T47D (cell line): ENCODE data around the gene NTM.
A peak's percentile ranks its signal among the peaks of the same experiment; 100 is the strongest.

Experiments used
- DNase-seq, 2 experiments: peaks; one replicate each; pipeline versions ENCODE4 v3.0.0 to v3.0.0-alpha.2; 2011 to 2012; ENCODE audit warnings: low read depth in 1 of 2, low spot score in 1 of 2
- JUND ChIP-seq: IDR thresholded peaks from 2 replicates; pipeline ENCODE4 v1.6.1; 2012; ENCODE audit warnings: low read depth
- in situ Hi-C: cut with HindIII; loops from 2 replicates; pipeline ENCODE4 v1.10.0; 2016; ENCODE audit warnings: low sequenced_read_pairs, low pct_unique_long_range_greater_than_20kb

NTM gene

GRCh38 chr11:132028380-132029240 lies 658.2 kb downstream of the NTM start:
- TF ChIP-seq JUND, result no peak
- peak; percentile 48 to 70 for DNase-seq
- in situ Hi-C loops, result no loop called here

- TF ChIP-seq JUND, result no peak
- no peak for DNase-seq
- in situ Hi-C loops, result no loop called here
Measured at GRCh38 chr11:132030896-132031295, 660.5 kb downstream of the NTM start.

DNA sequence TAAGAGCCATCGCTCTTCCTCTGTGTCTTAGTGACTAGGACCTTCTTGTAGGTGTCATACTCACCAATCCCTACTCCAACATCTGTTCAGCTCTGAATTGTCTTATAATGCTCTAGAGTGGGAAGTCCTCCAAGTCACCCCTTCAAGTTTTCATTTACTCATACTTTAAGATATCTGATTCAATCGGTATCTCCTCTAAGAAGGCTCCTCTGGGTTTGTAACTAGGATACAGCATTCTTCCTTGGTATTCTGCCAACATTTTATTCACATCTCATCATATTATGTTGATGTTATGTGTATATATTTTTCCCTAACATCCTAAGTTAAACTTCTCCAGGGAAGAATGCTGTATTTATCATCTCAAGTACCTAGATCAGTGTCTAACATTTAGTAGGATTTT lies 662.1 kb downstream of the NTM start:
- no peak for TF ChIP-seq JUND
- DNase-seq, result no peak
- in situ Hi-C loops, result no loop called here

GRCh38 chr11:132033051-132033450 lies 662.6 kb downstream of the NTM start:
- in situ Hi-C loops, result no loop called here
- no peak for TF ChIP-seq JUND
- DNase-seq, result no peak

DNA sequence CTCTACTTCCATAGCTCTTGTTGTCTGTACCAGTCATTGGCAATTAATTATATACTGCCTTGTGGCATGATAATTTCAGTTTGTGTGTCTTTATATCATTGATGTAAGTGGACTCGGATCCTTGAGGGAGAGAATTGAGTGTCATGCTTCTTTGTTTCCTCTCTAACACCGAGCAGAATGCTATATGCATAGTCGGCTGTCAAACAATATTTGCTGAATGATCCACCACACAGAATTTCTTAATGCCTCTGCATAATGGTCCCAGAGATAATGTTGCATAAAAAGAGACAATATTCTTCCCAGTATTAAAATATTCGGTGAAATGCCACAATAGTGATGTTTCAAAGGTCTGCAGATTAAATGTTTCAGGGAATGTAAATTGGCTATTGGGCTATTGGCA lies 664.8 kb downstream of the NTM start:
- TF ChIP-seq JUND, result no peak
- no peak for DNase-seq
- in situ Hi-C loops, result no loop called here

- in situ Hi-C loops, result no loop called here
- no peak for TF ChIP-seq JUND
- DNase-seq, result no peak
Measured at GRCh38 chr11:132035766-132036165, 665.4 kb downstream of the NTM start.

GRCh38 chr11:132036220-132036619 lies 665.8 kb downstream of the NTM start:
- TF ChIP-seq JUND, result no peak
- no peak for DNase-seq
- in situ Hi-C loops, result no loop called here

GRCh38 chr11:132036746-132037466 lies 666.5 kb downstream of the NTM start:
- DNase-seq, result no peak
- TF ChIP-seq JUND, result no peak
- in situ Hi-C loops, result no loop called here

DNA sequence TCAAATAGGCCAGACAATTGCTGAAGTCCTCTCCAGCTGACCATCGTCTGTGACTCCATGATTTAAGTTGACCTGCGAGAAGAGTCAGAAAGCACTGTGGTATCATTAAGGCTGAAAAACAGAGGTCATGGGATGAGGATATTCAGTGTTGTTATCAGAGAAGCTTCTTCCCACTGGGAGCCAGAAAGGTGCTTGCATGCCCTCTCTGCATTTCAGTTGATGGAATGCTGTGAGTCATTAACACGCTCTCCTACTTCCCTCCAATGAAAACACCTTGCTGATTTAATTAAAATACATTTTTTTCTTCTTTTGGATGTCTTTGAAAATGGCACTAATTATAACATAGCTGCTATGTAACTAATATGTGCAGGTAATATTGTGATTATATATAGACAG lies 667.0 kb downstream of the NTM start:
- in situ Hi-C loops, result no loop called here
- no peak for TF ChIP-seq JUND
- no peak for DNase-seq

DNA sequence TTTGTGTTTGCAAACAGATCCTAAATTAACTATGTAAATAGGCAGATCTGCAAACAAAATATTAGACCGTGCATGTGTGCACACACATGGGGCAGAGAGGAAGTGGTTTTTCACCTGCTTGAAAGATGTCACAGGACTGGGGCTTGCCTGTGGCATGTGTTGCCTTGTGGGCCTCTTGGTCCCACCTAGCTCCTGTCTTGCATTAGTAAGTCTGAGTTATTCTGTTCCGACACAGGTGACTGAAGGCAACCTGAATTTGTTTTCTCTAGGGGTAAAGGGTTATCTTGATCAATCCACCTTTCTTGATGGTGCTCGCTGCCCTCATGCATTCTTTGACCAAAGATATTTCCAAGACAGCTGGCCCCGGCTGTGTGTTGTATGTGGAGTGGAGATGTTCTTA lies 667.5 kb downstream of the NTM start:
- in situ Hi-C loops, result no loop called here
- DNase-seq, result no peak
- no peak for TF ChIP-seq JUND

GRCh38 chr11:132039521-132039920 lies 669.1 kb downstream of the NTM start:
- no peak for DNase-seq
- TF ChIP-seq JUND, result no peak
- in situ Hi-C loops, result no loop called here

GRCh38 chr11:132042296-132042695 lies 671.9 kb downstream of the NTM start:
- no peak for DNase-seq
- in situ Hi-C loops, result no loop called here
- no peak for TF ChIP-seq JUND

- in situ Hi-C loops, result no loop called here
- no peak for TF ChIP-seq JUND
- no peak for DNase-seq
Measured at GRCh38 chr11:132043714-132044113, 673.3 kb downstream of the NTM start.
